HG03135 (cell line): ENCODE results near the gene RIPK4.
"Not testable (repeated sequence)": the region's sequence is repeated elsewhere in the genome, so short reads cannot be mapped to it uniquely, and the experiment has no call there.

Experiments used
- ATAC-seq: cut with Tn5 transposase; IDR thresholded peaks from one replicate; pipeline ENCODE4 v1.9.1; 2021; ENCODE audit warnings: mild to moderate bottlenecking, moderate library complexity; ENCODE audit not compliant: unreplicated experiment

Gene RIPK4

GRCh38 chr21:41741253-41742072, 25.4 kb downstream of the RIPK4 start:
- no peak for ATAC-seq

GRCh38 chr21:41740604-41741252, 26.1 kb downstream of the RIPK4 start:
- ATAC-seq, result no peak

- ATAC-seq, result no peak
Observed at GRCh38 chr21:41739936-41740335, 26.9 kb downstream of the RIPK4 start.

- no peak for ATAC-seq
Observed at GRCh38 chr21:41739011-41739410, 27.8 kb downstream of the RIPK4 start.

- ATAC-seq, result no peak
Observed at GRCh38 chr21:41737651-41738324, 29.1 kb downstream of the RIPK4 start.

GRCh38 chr21:41736423-41736822, 30.4 kb downstream of the RIPK4 start:
- ATAC-seq, result no peak

GRCh38 chr21:41733951-41734689, 32.7 kb downstream of the RIPK4 start:
- ATAC-seq, result no peak

GRCh38 chr21:41731081-41731480, 35.8 kb downstream of the RIPK4 start:
- ATAC-seq, result no peak

- ATAC-seq, result no peak
Observed at GRCh38 chr21:41730367-41730765, 36.5 kb downstream of the RIPK4 start.

GRCh38 chr21:41729701-41730366, 37.0 kb downstream of the RIPK4 start:
- no peak for ATAC-seq

- ATAC-seq, result no peak
Observed at GRCh38 chr21:41727784-41728763, 38.8 kb downstream of the RIPK4 start.

- no peak for ATAC-seq
Observed at GRCh38 chr21:41726970-41727783, 39.7 kb downstream of the RIPK4 start.

- ATAC-seq, result no peak
Observed at GRCh38 chr21:41726630-41726969, 40.3 kb downstream of the RIPK4 start.

- no peak for ATAC-seq
Observed at GRCh38 chr21:41726058-41726558, 40.7 kb downstream of the RIPK4 start.

- no peak for ATAC-seq
Observed at GRCh38 chr21:41725421-41726031, 41.3 kb downstream of the RIPK4 start.

GRCh38 chr21:41723835-41724234, 43.0 kb downstream of the RIPK4 start:
- ATAC-seq, result not testable (repeated sequence)

GRCh38 chr21:41722052-41723018, 44.5 kb downstream of the RIPK4 start:
- ATAC-seq, result no peak
